GM21723 (cell line): ENCODE data around the gene DPY19L3.
"Not testable (repeated sequence)": the region's sequence is repeated elsewhere in the genome, so short reads cannot be mapped to it uniquely, and the experiment has no call there.

Experiments
- ATAC-seq: cut with Tn5 transposase; IDR thresholded peaks from one replicate; pipeline ENCODE4 v1.9.1; 2021; ENCODE audit warnings: mild to moderate bottlenecking, moderate library complexity; ENCODE audit not compliant: unreplicated experiment

DPY19L3 gene

GRCh38 chr19:32489971-32490370 is 84.4 kb downstream of the DPY19L3 start:
- ATAC-seq = no peak

- ATAC-seq = no peak
Observed at GRCh38 chr19:32497391-32497790, 91.8 kb downstream of the DPY19L3 start.

GRCh38 chr19:32498648-32499200 is 93.2 kb downstream of the DPY19L3 start:
- no peak for ATAC-seq

- not testable (repeated sequence) for ATAC-seq
Observed at GRCh38 chr19:32512498-32512897, 106.9 kb downstream of the DPY19L3 start.

GRCh38 chr19:32519023-32519422 is 113.5 kb downstream of the DPY19L3 start:
- no peak for ATAC-seq

GRCh38 chr19:32522967-32523366 is 117.4 kb downstream of the DPY19L3 start:
- ATAC-seq = no peak

- ATAC-seq = no peak
Observed at GRCh38 chr19:32526895-32527294, 121.3 kb downstream of the DPY19L3 start.

- ATAC-seq = no peak
Observed at GRCh38 chr19:32530773-32531172, 125.2 kb downstream of the DPY19L3 start.

GRCh38 chr19:32532233-32532632 is 126.7 kb downstream of the DPY19L3 start:
- no peak for ATAC-seq
